Tongue (tissue), 2 donors: Measurements from ENCODE around the gene TMEM140. TPM values are rescaled to one million over a fixed set of nuclear protein-coding genes. Genes with fewer than 3 reads are reported as not detected.
"Not testable (repeated sequence)": the region's sequence is repeated elsewhere in the genome, so short reads cannot be mapped to it uniquely, and the experiment has no call there.

Source experiments
- DNase-seq: peaks from one replicate; pipeline ENCODE4 v3.0.0-alpha.2; 2015
- total RNA-seq: library from RNA; depleted of rRNA; stranded (reverse); fragments of >200 nt; gene quantifications from one replicate; pipeline ENCODE4 v1.2.3, GENCODE V29; 2014

The TMEM140 gene
- total RNA-seq, 1 donor from 2014 or later = 4.0 TPM

DNA sequence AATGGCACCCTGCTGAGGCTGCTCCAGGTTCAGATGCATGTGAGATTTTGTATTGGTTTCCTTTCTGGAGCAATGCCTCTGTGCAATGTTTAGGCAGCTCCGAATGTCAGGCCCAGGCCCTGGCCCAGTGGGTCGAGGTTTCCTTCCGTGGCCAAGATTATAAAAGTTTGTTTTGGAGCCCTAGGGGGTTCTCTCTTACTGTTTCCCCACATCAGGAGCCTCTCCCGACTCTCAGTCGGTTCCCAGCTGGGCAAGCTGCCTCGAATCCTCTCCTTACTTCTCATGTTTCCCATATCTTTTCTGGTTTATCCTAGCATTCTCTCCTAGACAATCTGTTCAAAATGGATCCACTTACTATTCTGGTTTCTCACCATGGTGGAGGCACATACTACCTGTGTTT, 11.0 kb downstream of the TMEM140 start:
- DNase-seq = no peak

- no peak for DNase-seq
Observed at GRCh38 chr7:135159359-135160085, 11.7 kb downstream of the TMEM140 start.

DNA sequence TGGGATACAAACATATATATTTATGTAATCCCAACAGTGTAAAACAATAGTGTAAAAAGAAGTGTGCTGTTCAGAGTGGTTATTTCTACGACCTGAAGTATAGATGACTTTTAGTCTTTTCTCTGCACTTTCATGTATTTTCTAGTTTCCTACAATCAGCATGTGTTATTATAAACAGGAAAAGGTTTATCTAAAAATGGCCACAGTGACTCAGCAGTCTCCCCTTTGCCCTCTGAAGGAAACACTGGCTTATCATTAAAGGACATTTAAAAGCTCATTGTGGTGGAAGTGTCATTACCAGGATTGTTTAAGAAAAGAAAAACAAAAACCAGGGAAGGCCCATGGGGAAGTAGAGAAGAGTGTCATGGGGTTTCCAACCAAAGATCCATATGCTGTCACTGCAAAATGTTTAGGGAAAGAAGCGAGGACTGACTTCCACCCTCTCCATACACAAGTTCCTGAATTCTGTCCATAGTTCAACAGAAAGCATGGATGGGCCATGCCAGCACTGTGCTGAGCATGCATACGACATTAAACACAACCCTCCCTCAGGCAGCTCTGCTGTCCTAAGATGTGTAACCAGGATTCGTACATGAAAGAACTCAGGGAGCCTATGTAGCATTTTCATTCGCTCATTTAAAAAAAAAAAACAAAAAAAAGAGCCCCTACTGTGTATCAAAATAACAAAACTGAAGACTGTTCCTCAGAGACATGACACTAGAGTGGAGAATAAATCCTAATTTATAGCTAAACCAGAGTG, 12.4 kb downstream of the TMEM140 start:
- no peak for DNase-seq

DNA sequence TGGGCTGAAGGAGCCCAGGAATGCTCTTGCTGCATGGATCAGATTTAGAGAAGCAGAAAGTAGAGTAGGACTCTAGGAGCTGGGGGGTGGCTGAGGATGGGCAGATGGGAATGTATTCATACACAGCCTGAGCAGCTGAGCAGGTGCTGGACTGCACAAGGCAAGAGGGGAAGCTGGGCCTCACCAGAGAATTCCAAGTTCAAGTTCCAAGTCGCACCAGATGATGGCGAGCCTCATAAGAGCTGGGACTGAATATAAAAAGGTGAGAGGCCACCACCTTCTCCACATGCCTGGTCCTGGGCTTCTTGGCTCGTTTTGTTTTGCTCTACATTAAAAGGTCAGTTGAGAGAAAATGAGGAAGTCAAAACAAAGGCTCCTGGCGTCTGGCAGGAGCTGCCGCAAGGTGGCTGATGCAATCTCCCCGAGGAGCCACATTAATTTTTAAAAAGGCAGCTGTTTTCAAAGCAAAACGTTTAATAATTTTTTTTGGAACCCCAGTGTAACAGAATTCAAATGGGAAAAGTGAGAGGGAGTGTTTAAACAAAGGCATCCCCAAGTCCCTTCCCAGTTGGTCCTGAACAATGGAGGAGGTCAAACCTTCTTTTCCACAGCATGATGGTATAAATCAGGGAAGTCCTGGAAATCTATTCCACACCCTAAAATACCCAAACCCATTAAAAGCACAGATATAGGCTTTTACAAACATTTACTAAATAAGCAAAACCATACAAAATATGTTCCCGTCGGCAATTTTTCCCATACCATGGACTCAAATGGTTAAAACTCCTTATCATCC, 13.2 kb downstream of the TMEM140 start:
- peak; percentile 42 for DNase-seq

DNA sequence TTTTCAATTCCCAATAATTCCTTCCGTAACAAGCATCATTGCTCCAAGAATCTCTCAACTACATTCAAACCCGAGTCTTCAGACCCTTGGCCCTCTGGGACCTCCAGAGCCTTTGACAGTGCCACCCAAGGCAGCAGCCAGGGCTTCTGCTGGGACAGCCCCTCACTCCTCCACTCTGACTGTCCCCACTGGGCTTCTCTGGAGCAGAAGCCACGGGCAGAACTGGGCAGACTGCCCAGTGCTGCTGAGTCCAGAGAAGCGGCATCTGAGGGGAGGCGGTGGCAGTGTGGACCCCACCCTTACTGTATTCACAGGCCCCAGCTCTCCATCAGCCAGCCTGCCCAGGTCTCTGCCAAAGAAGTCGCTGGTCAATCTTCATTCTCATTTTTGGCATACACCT, 13.8 kb downstream of the TMEM140 start:
- DNase-seq = no peak

DNA sequence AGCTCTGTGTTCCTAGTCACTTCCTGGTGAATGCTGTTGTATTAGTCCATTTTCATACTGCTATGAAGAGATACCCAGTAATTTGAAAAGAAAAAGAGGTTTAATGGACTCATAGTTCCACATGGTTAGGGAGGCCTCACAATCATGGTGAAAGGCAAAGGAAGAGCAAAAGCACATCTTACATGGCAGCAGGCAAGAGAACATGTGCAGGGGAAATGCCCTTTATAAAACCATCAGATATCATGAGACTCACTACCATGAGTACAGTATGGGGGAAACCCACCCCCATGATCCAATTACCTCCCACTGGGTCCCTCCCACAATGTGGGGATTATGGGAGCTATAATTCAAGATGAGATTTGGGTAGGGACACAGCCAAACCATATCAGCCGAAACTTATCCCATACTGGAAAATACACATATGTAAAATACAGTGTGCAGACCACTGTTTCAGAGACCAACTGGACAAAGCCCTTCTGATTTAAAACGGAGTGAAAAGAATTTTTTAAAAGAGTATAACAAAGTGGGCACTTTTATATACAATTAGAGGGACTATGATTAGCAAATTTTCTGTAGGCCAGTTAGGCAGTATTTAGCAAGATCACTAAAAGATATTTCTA, 14.6 kb downstream of the TMEM140 start:
- no peak for DNase-seq

DNA sequence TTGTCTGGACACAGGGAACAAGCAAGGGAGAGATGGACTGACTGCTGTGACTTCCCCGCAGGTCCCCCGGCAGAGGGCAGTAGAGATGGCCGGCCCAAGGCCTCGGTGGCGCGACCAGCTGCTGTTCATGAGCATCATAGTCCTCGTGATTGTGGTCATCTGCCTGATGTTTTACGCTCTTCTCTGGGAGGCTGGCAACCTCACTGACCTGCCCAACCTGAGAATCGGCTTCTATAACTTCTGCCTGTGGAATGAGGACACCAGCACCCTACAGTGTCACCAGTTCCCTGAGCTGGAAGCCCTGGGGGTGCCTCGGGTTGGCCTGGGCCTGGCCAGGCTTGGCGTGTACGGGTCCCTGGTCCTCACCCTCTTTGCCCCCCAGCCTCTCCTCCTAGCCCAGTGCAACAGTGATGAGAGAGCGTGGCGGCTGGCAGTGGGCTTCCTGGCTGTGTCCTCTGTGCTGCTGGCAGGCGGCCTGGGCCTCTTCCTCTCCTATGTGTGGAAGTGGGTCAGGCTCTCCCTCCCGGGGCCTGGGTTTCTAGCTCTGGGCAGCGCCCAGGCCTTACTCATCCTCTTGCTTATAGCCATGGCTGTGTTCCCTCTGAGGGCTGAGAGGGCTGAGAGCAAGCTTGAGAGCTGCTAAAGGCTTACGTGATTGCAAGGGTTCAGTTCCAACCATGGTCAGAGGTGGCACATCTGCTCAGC, 16.6 kb downstream of the TMEM140 start:
- DNase-seq = no peak

DNA sequence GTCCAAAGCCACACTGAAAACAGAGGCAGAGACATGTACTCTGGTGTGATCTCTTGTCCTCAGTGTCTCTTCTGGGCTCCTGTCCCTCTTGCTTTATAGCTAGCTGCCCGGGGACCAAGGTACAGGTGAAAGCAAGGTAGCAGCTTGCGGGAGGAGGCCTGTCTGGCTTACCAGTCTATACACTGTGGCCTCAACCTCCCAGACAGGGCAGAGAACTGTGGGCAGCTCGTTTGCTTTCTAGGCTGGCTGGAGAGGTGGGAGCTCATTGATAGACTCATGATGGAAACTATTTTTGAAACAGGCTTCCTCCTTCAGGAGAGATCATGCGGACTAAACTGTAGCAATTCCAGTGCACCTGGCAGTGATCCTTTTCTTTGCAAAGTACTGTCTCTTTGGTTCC, 18.0 kb downstream of the TMEM140 start:
- DNase-seq = no peak

- no peak for DNase-seq
Observed at GRCh38 chr7:135166338-135166990, 18.6 kb downstream of the TMEM140 start.

DNA sequence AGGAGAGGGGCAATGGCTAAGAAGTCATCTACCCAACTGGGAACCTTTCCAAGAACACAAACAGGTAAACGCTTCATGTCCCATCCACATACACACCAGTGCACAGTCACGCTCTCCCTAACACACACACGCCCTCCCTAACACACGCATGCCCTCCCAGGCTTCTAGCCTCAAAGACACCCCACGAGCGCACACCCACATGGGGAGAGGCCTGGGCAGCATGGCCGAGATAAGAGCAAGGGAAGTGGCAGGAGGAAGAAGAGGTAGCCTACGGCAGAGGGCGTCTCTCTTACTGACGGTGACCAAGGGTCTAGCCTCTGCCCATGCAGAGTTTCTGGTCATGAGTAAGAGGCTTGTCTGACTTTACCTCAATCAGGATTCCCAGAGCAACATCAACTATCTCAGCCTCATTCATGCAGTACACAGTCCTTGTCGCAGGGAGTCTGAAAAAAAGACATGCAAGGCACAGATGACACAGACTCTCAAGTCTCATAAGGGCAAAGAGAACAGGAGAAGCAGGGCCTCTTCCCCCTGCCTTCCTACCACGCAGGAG, 19.6 kb downstream of the TMEM140 start:
- no peak for DNase-seq

GRCh38 chr7:135168001-135168400, 20.1 kb downstream of the TMEM140 start:
- DNase-seq = no peak

DNA sequence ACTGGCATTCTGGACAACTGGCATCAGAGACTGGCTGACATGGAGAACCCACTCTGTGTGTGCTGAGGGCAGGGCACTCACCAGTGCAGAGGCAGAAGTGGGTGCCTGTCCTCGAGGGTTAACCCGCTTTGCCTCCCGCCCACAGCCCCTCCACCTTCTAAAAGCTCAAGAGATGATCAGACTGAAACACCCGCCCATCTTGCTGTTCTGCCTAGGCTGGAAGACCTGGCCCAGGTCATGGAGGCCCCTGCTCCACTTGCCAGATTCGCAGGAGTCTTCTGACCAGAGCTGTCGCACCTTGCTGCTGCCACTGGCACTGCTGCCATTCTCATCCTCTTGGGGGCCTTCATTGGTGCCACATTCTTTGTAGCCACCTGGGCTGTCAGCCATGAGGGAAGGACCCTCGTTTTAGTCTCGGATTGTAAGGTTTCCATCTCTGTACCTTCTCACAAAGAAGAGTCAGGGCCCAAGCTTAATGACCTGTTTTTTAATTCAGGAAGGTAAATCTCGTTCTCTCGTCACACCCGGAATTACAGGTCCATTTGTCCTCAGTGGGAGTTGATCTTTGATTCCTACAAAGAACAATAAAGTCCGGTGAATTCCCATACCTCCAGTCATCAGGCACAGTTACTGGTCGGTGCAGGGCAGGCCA, 20.7 kb downstream of the TMEM140 start:
- no peak for DNase-seq

GRCh38 chr7:135169141-135169963, 21.5 kb downstream of the TMEM140 start:
- no peak for DNase-seq

DNA sequence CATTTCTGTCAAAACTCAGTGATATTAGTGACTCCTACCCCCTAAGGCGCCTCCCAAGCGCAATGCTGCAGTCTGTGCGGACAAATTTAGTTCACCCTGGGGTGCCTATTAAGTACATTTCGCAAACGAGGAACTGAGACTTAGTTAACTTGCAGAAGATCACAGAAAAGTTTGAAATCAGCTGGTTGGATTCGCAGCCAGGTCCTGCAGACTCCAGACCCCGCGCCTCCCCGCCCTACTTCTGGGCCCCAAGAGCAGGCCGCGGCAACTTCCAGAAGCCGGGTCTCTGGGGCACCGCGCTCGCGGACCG, 22.0 kb downstream of the TMEM140 start:
- DNase-seq = no peak

DNA sequence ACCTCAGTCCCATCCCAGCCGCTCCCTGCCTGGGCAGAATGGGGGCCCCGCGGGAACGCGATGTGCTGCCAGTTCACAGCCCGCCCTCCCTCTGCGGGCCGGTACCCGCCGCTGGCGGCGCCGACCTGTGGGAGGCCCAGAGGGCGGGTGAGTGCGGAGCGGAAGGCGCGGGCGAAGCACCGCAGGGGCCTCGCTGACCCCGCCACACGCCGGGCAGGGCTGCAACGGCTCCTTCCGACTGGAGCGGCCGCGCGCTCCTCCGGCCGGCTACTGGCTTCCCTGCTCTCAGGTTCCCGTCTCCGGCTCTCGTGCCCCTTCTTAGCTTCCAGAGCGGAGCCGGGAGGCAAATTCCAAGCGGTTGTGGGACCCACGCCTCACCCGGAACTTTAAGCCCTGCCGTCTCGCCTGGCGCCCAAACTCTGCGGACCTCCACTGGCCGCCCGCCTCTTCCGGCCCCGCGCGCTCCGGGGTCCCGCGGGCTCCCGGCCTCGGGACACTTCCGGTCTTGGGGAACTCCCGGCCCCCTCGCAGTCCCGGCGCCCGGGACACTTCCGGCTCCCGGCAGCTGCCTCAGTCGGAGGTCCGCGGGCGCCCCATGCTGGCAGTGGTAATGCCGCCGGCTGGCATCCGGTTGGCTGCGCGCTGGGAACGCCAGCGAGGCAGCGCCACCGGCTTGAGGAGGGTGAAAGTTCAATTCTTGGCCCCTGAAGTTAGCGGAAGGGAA, 22.6 kb downstream of the TMEM140 start, which contains the start of gene CYREN:
TSS of gene CYREN (minus strand) at position 434 of the 724 bp plus-strand sequence. CDS start 1,785 bp downstream, outside the sequence.
- peak; percentile 96 for DNase-seq

DNA sequence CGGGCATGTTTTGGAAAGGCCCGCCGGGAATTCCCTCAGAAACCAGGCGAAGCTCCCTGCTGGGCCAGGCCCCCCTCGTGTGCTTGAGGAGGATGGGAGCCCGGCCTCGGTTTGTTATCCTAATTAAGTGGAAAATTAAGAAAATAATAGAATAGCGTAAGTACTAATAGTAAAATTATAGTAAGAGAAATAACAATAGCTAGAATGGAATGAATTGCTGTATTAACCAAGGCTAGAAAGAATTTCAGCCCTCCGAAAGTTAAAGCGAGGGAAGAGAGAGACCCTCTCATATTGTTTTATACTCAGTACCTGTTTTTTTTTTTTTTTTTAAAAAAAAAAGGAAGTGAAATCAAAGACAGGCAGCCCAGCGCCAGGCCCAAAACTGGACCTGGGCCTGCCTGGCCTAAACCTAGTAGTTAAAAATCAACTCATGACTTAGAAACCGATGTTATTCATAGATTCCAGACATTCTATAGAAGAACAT, 23.2 kb downstream of the TMEM140 start:
- DNase-seq = not testable (repeated sequence)

DNA sequence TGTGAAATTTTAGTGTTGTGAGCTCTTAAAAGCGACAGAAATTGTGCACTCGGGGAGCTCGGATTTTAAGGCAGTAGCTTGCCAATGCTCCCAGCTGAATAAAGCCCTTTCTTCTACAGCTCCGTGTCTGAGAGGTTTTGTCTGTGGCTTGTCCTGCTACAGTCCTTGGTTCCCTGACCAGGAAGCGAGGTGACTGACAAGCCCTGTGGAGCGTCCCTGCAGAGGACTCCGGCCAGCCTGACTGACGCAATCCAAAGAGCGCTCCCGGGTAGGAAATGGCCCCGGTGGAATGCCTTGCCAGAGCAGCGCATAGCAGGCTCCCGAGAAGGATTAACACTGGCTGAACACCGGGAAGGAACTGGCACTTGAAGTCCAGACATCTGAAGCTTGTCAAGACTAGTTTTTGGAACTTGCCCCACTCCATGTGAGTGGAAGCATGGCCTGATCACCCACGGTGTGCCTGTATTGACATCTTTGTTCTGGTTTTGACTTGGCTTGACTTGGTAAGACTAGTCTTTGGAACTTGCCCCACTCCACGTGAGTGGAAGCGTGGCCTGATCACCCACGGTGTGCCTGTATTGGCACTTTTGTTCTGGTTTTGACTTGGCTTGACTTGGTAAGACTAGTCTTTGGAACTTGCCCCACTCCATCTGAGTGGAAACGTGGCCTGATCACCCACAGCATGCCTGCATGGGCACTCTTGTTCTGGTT, 23.9 kb downstream of the TMEM140 start:
- DNase-seq = not testable (repeated sequence)

- DNase-seq = not testable (repeated sequence)
Observed at GRCh38 chr7:135173916-135174315, 26.0 kb downstream of the TMEM140 start.
